ENCODE data around the gene ELL. TPM values are rescaled to one million over a fixed set of nuclear protein-coding genes. Genes with fewer than 3 reads are reported as not detected.

ELL gene
- total RNA-seq, 1 experiment from 2014 or later, result 8.4 TPM

GRCh38 chr19:18399008-18399407 is 122.9 kb downstream of the ELL start:
- peak; percentile 87 for DNase-seq (ENCODE audit: low read depth)
- in situ Hi-C loops (cut with HindIII; ENCODE audit: low pct_unique_long_range_greater_than_20kb, low sequenced_read_pairs), result no loop called here

- DNase-seq (ENCODE audit: low read depth), result no peak
- in situ Hi-C loops (cut with HindIII; ENCODE audit: low pct_unique_long_range_greater_than_20kb, low sequenced_read_pairs), result no loop called here
These were observed 124.3 kb downstream of the ELL start, which contains the start of gene LRRC25 for GRCh38 chr19:18397242-18398202. Gene LRRC25, minus strand, starts transcription at chr19:18397622. Its CDS starts 659 bp downstream, at chr19:18396963.

DNA sequence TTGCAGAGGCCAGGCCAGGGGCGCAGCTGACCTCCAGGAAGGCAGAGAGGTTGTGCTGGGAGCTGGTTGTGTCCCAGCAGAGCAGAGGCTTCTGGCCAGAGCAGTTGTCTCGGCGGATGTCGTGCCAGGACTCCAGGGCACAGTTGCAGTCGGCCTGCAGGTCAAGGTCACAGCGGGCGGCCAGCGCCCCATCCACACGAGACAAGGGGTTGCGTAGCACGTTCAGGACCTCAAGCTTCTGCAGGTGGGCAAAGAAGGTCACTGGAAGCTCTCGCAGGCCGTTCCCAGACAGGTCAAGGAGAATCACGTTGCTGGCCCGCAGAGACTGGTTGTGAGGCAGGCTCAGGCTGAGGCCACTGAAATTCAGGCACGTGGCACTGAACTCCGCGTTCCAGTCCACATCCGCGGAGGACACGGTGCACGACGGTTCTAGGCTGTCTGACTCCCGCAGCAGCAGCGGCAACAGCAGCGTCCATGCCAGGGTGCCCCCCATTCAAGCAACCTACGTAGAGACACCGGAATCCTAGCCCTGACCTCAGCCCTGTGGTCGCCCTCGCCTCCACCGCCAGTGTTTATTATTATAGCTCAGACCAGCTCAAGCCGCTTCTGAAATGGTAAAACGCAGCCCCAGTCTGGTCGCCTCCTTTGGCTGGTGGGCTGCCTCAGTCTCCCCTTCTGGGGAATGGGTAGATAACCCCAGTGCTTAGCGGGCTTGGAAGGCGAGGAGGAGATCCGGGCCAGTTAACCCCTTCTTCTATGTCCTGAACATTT is 125.2 kb downstream of the ELL start:
- no peak for DNase-seq (ENCODE audit: low read depth)
- in situ Hi-C loops (cut with HindIII; ENCODE audit: low pct_unique_long_range_greater_than_20kb, low sequenced_read_pairs), result no loop called here

DNA sequence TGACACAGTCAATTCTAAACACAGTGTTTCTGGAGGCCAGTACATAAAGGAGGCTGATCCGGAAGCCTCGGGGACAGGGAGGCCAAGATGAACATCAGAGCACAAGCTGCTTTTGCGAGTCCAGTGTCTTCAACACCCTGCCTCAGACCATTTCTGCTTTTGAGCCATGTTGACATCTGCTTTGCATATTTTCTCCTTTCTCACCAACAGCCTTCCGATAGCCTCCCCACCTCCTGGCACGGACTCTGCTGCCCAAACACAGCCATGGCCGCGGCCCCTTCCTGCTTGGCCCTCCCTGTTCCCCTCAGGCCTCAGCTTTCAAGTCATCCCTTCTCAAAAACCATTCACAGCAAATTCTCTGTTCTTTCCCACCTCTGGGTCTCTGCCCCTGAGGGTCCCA is 128.0 kb downstream of the ELL start:
- in situ Hi-C loops (cut with HindIII; ENCODE audit: low pct_unique_long_range_greater_than_20kb, low sequenced_read_pairs), result no loop called here
- DNase-seq (ENCODE audit: low read depth), result no peak

DNA sequence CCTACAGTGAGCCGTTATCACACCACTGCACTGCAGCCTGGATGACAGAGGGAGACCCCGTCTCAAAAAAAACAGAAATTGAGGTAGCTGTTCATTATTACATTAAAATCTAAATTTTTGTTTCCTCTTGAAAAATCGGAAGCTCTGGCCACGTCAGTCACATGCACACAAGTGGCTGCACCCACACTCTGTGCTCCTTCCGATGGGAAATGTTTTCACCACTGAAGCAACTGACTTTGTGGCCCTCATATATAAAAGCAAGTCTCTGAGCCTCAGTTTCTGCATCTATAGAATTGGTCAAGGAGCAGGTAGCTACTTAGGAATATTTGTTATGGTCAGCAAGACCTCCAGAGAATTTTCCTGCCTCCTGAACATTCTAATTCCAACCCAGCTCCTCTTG is 128.9 kb downstream of the ELL start:
- in situ Hi-C loops (cut with HindIII; ENCODE audit: low pct_unique_long_range_greater_than_20kb, low sequenced_read_pairs), result no loop called here
- DNase-seq (ENCODE audit: low read depth), result no peak

Other genes starting within 250 kb of the ELL start
- gene IQCN, start 247.6 kb downstream of the ELL start, total RNA-seq (2014; rRNA removed; shearing (Covaris generic); ENCODE audit: low replicate concordance), result not detected in 2 replicates
- 115 and 120 TPM in 2 replicates for gene JUND, start 240.4 kb downstream of the ELL start, total RNA-seq (2014; rRNA removed; shearing (Covaris generic); ENCODE audit: low replicate concordance)
- 828 and 869 TPM in 2 replicates for gene LSM4, start 199.0 kb downstream of the ELL start, total RNA-seq (2014; rRNA removed; shearing (Covaris generic); ENCODE audit: low replicate concordance)
- 15.4 and 17.8 TPM in 2 replicates for gene PGPEP1, start 181.5 kb downstream of the ELL start, total RNA-seq (2014; rRNA removed; shearing (Covaris generic); ENCODE audit: low replicate concordance)
- gene GDF15, start 135.9 kb downstream of the ELL start, total RNA-seq (2014; rRNA removed; shearing (Covaris generic); ENCODE audit: low replicate concordance), result 349 and 410 TPM in 2 replicates
- not detected in 2 replicates for gene LRRC25, start 124.4 kb downstream of the ELL start, total RNA-seq (2014; rRNA removed; shearing (Covaris generic); ENCODE audit: low replicate concordance)
- 87.5 and 106 TPM in 2 replicates for gene SSBP4, start 102.7 kb downstream of the ELL start, total RNA-seq (2014; rRNA removed; shearing (Covaris generic); ENCODE audit: low replicate concordance)
- gene ISYNA1, start 83.9 kb downstream of the ELL start, total RNA-seq (2014; rRNA removed; shearing (Covaris generic); ENCODE audit: low replicate concordance), result 118 and 155 TPM in 2 replicates
- 418 and 487 TPM in 2 replicates for gene FKBP8, start 21.5 kb upstream of the ELL start, total RNA-seq (2014; rRNA removed; shearing (Covaris generic); ENCODE audit: low replicate concordance)
- 99.2 and 181 TPM in 2 replicates for gene KXD1, start 35.8 kb upstream of the ELL start, total RNA-seq (2014; rRNA removed; shearing (Covaris generic); ENCODE audit: low replicate concordance)
- gene UBA52, start 49.8 kb upstream of the ELL start, total RNA-seq (2014; rRNA removed; shearing (Covaris generic); ENCODE audit: low replicate concordance), result 628 and 713 TPM in 2 replicates
- gene REX1BD, start 66.7 kb upstream of the ELL start, total RNA-seq (2014; rRNA removed; shearing (Covaris generic); ENCODE audit: low replicate concordance), result 189 and 207 TPM in 2 replicates
- 9.8 and 51.0 TPM in 2 replicates for gene CRLF1, start 84.7 kb upstream of the ELL start, total RNA-seq (2014; rRNA removed; shearing (Covaris generic); ENCODE audit: low replicate concordance)
- gene TMEM59L, start 90.8 kb upstream of the ELL start, total RNA-seq (2014; rRNA removed; shearing (Covaris generic); ENCODE audit: low replicate concordance), result 0.14 and 0.90 TPM in 2 replicates
- 4.1 and 11.2 TPM in 2 replicates for gene KLHL26, start 115.0 kb upstream of the ELL start, total RNA-seq (2014; rRNA removed; shearing (Covaris generic); ENCODE audit: low replicate concordance)
- gene CRTC1, start 161.6 kb upstream of the ELL start, total RNA-seq (2014; rRNA removed; shearing (Covaris generic); ENCODE audit: low replicate concordance), result 1.6 and 4.5 TPM in 2 replicates

Data from Caki2 (cell line).